DND-41 (cell line): ENCODE results near the gene FAM72C.
"Not testable (repeated sequence)": the region's sequence is repeated elsewhere in the genome, so short reads cannot be mapped to it uniquely, and the experiment has no call there.

ENCODE experiments used
- ATAC-seq: fragments of 200-7000 bp; cut with Tn5 transposase; 3 replicates; pipeline ENCODE4 v1.9.1; 2021; ENCODE audit warnings: low read depth; ENCODE audit not compliant: insufficient read depth
- DNase-seq: peaks from one replicate; pipeline ENCODE4 v3.0.0-alpha.2; 2020
- H2AFZ ChIP-seq: 2 replicates; pipeline ENCODE4 v1.6.0; 2012; ENCODE audit warnings: low read depth, low read length
- H3K27ac ChIP-seq: 2 replicates; pipeline ENCODE4 v1.5.1; 2012; ENCODE audit warnings: low read length, inconsistent platforms
- H3K27me3 ChIP-seq: fragments of 200-600 bp; sonication (generic); 2 replicates; pipeline ENCODE4 v1.6.0; 2012; ENCODE audit warnings: low read length, mild to moderate bottlenecking, inconsistent platforms; ENCODE audit not compliant: insufficient read depth, poor library complexity
- H3K36me3 ChIP-seq: 2 replicates; pipeline ENCODE4 v1.5.1; 2012; ENCODE audit warnings: low read length, inconsistent platforms; ENCODE audit not compliant: insufficient read depth
- H3K4me1 ChIP-seq: 2 replicates; pipeline ENCODE4 v1.5.1; 2012; ENCODE audit warnings: mild to moderate bottlenecking, low read length; ENCODE audit not compliant: insufficient read depth
- H3K4me2 ChIP-seq: 2 replicates; pipeline ENCODE4 v1.6.0; 2012; ENCODE audit warnings: mild to moderate bottlenecking, moderate library complexity, low read length, inconsistent platforms; ENCODE audit not compliant: insufficient read depth
- H3K4me3 ChIP-seq, 2 experiments: fragments of 200-600 bp in 1 of 2; shearing (Covaris generic) in 1 of 2; 2 replicates each; pipeline ENCODE4 v1.5.1; 2012 to 2016; ENCODE audit warnings: inconsistent platforms in 2 of 2, low read length in 2 of 2, mild to moderate bottlenecking in 2 of 2, low read depth in 1 of 2, moderate library complexity in 1 of 2
- H3K79me2 ChIP-seq: 2 replicates; pipeline ENCODE4 v1.6.0; 2012; ENCODE audit warnings: low read length, inconsistent platforms; ENCODE audit not compliant: insufficient read depth
- H3K9ac ChIP-seq: 2 replicates; pipeline ENCODE4 v1.6.0; 2012; ENCODE audit warnings: low read depth, mild to moderate bottlenecking, inconsistent platforms, low read length, moderate library complexity
- H3K9me3 ChIP-seq: 2 replicates; pipeline ENCODE4 v1.5.1; 2012; ENCODE audit warnings: low read length, moderate library complexity, mild to moderate bottlenecking, inconsistent platforms; ENCODE audit not compliant: insufficient read depth, severe bottlenecking
- H4K20me1 ChIP-seq: 2 replicates; pipeline ENCODE4 v1.6.0; 2012; ENCODE audit warnings: low read length; ENCODE audit not compliant: insufficient read depth

Gene FAM72C

GRCh38 chr1:143913705-143914104 lies 58.1 kb downstream of the FAM72C start:
- not testable (repeated sequence) for H3K9me3 ChIP-seq, H3K4me2 ChIP-seq, H2AFZ ChIP-seq, ATAC-seq, H4K20me1 ChIP-seq, H3K36me3 ChIP-seq, H3K9ac ChIP-seq, H3K27me3 ChIP-seq, DNase-seq, H3K4me1 ChIP-seq, H3K27ac ChIP-seq, H3K79me2 ChIP-seq, H3K4me3 ChIP-seq
